Parathyroid adenoma (tissue), 2 donors: ENCODE results near the gene LEMD3.

ENCODE experiments used
- H2AFZ ChIP-seq: fragments of 300-600 bp; sonication (generic); one replicate; pipeline ENCODE4 v1.7.0; 2017; ENCODE audit warnings: antibody characterized with exemption, mild to moderate bottlenecking
- H3K27ac ChIP-seq: fragments of 300-600 bp; sonication (generic); one replicate; pipeline ENCODE4 v1.7.0; 2017
- H3K27me3 ChIP-seq: fragments of 300-600 bp; sonication (generic); one replicate; pipeline ENCODE4 v1.7.0; 2017; ENCODE audit warnings: low read length; ENCODE audit not compliant: control insufficient read depth, insufficient read depth
- H3K36me3 ChIP-seq: fragments of 300-600 bp; sonication (generic); one replicate; pipeline ENCODE4 v1.7.0; 2017; ENCODE audit warnings: low read length; ENCODE audit not compliant: control insufficient read depth, insufficient read depth
- H3K4me1 ChIP-seq: fragments of 300-600 bp; sonication (generic); one replicate; pipeline ENCODE4 v1.7.0; 2017; ENCODE audit warnings: control low read depth
- H3K4me2 ChIP-seq: fragments of 300-600 bp; sonication (generic); one replicate; pipeline ENCODE4 v1.7.0; 2017; ENCODE audit warnings: low read length
- H3K4me3 ChIP-seq: fragments of 300-600 bp; sonication (generic); one replicate; pipeline ENCODE4 v1.7.0; 2017; ENCODE audit warnings: low read depth, low read length
- H3K79me2 ChIP-seq: fragments of 300-600 bp; sonication (generic); one replicate; pipeline ENCODE4 v1.7.0; 2017; ENCODE audit warnings: control low read depth
- H3K9ac ChIP-seq: fragments of 300-600 bp; sonication (generic); one replicate; pipeline ENCODE4 v1.7.0; 2017; ENCODE audit warnings: mild to moderate bottlenecking
- H3K9me3 ChIP-seq: fragments of 300-600 bp; sonication (generic); one replicate; pipeline ENCODE4 v1.7.0; 2017; ENCODE audit warnings: low read length; ENCODE audit not compliant: control insufficient read depth
- TF ChIP-seq, protein P1 (sequence below): fragments of 300-600 bp; sonication (generic); IDR thresholded peaks from one replicate; pipeline ENCODE4 v1.7.0; 2017; ENCODE audit warnings: antibody characterized with exemption, mild to moderate bottlenecking
- donor health status: primary hyperparathyroidism.

The LEMD3 gene

DNA sequence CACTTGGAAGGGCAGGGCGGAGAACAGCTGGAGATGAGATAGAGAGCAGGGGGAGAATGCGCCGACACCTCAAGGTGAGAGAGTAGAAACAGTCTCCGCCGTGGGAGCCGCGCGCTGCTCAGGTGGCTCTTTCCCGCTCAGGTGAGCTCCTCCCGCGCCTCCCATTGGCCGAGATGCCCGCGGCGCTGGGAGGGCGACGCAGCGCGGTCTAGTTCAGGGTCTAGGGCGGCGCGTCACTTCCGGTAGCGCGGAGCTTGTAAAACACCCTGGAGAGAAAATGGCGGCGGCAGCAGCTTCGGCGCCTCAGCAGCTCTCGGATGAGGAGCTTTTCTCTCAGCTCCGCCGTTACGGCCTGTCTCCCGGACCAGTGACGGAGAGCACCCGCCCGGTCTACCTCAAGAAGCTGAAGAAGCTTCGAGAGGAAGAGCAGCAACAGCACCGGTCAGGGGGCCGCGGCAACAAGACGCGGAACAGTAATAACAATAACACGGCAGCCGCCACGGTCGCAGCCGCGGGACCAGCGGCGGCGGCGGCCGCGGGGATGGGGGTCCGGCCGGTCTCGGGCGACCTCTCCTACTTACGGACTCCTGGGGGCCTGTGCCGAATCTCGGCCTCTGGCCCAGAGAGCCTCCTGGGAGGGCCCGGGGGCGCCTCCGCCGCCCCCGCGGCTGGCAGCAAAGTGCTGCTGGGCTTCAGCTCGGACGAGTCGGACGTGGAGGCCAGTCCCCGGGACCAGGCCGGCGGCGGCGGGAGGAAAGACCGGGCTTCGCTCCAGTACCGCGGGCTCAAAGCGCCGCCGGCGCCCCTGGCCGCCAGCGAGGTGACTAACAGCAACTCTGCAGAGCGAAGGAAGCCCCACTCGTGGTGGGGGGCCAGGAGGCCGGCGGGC is at the start of gene LEMD3:
Gene LEMD3 (plus strand): TSS at position 264 of the 889 bp plus-strand sequence. CDS start 14 bp downstream, at position 278.
- peaks cover 10% of the 10 kb centered on the region for H3K4me1 ChIP-seq
- H2AFZ ChIP-seq, result peak within 1 kb of the TSS; percentile 99
- peaks cover 31% of the 10 kb centered on the region for H3K79me2 ChIP-seq
- TF ChIP-seq, protein P1, sequence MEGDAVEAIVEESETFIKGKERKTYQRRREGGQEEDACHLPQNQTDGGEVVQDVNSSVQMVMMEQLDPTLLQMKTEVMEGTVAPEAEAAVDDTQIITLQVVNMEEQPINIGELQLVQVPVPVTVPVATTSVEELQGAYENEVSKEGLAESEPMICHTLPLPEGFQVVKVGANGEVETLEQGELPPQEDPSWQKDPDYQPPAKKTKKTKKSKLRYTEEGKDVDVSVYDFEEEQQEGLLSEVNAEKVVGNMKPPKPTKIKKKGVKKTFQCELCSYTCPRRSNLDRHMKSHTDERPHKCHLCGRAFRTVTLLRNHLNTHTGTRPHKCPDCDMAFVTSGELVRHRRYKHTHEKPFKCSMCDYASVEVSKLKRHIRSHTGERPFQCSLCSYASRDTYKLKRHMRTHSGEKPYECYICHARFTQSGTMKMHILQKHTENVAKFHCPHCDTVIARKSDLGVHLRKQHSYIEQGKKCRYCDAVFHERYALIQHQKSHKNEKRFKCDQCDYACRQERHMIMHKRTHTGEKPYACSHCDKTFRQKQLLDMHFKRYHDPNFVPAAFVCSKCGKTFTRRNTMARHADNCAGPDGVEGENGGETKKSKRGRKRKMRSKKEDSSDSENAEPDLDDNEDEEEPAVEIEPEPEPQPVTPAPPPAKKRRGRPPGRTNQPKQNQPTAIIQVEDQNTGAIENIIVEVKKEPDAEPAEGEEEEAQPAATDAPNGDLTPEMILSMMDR, result peak; percentile 7
- no peaks in the 10 kb centered on the region for H3K27me3 ChIP-seq
- H3K27ac ChIP-seq, result peak within 1 kb of the TSS; percentile 80
- peak within 1 kb of the TSS; percentile 87 for H3K9ac ChIP-seq
- H3K36me3 ChIP-seq, result no peaks in the 10 kb centered on the region
- H3K9me3 ChIP-seq, result no peaks in the 10 kb centered on the region
- peak within 1 kb of the TSS; percentile 98 for H3K4me3 ChIP-seq
- H3K4me2 ChIP-seq, result peak within 1 kb of the TSS; percentile 68

DNA sequence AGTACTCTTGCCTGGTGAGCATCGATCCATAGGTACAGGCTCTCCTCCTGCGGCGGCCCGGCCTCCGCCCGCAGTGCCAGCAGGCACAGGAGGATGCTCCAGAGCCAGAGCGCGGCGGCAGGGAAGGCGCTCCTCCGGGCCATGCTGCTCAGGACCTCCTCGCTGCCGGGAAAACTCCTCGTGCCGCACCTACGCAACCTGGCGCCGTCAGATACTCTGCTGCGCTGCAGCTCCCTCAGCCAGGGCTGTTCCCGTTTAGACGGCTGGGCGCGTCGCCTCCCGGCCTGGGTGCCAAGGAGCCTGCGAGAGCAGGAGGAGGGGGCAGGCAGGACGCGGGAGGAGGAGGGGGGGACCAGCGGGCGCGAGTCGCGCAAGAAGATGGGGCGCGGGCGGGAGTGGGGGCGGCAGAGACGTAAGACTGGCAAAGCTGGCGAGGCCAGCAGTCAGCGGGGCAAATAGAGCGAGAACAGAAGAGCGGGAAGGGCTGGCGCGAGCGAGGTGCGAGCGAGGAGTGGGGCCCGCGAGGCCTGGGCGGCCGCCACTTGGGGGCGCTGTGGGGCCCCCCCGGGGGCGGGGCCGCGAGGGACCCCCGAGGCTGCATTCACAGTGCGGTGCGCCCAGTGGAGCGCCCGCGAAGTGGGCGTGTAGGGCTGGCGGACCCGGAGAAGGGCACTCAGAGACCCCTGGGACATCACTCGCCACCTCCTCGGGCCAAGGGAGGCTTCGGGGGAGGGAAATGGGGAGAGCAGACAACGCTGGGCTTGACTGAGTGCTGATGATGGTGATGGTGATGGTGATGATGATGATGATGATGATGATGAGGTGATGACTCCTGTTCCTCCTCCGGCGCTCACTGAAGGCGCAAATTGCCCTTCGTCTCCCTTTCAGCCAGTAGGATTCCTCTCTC is 48.1 kb upstream of the LEMD3 start, which contains the start of gene WIF1:
Gene WIF1 (minus strand): TSS at position 257 of the 907 bp plus-strand sequence. CDS start 114 bp downstream, at position 143.
- H3K4me3 ChIP-seq, result no peak within 1 kb of the TSS
- H3K9me3 ChIP-seq, result no peaks in the 10 kb centered on the region
- H3K27me3 ChIP-seq, result peaks cover 15% of the 10 kb centered on the region
- peak within 1 kb of the TSS; percentile 63 for H3K4me2 ChIP-seq
- TF ChIP-seq, protein P1, result no peak
- no peak within 1 kb of the TSS for H3K27ac ChIP-seq
- no peaks in the 10 kb centered on the region for H3K36me3 ChIP-seq
- H3K79me2 ChIP-seq, result no peaks in the 10 kb centered on the region
- H3K4me1 ChIP-seq, result no peaks in the 10 kb centered on the region
- no peak within 1 kb of the TSS for H3K9ac ChIP-seq
- peak within 1 kb of the TSS; percentile 57 for H2AFZ ChIP-seq

DNA sequence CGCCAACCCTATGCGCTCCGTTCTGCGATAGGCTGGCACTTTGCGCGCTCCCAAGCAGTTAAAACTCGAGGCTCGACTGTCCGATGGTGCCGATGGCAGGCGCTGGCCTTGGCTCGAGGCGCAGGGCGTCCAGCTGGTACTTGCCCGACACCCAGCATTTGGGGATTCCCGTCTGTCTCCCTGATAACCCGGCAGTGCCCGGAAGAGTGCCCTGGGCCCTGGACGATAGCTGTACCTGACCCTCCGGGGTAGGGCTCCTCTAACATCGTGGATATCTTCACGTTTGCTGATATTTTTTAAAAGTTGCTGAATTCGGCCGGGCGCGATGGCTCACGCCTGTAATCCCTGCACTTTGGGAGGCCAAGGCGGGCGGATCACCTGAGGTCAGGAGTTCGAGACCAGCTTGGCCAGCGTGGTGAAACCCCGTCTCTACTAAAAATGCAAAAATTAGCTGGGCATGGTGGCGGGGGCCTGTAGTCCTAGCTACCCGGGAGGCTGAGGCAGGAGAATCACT is 47.4 kb upstream of the LEMD3 start:
- no peaks in the 10 kb centered on the region for H3K9me3 ChIP-seq
- TF ChIP-seq, protein P1, result no peak
- no peak overlapping the region for H2AFZ ChIP-seq
- no peak overlapping the region for H3K4me2 ChIP-seq
- H3K4me1 ChIP-seq, result no peaks in the 10 kb centered on the region
- peaks cover 15% of the 10 kb centered on the region for H3K27me3 ChIP-seq
- no peaks in the 10 kb centered on the region for H3K79me2 ChIP-seq
- no peaks in the 10 kb centered on the region for H3K36me3 ChIP-seq
- H3K9ac ChIP-seq, result no peak overlapping the region
- H3K27ac ChIP-seq, result no peak overlapping the region
- no peak overlapping the region for H3K4me3 ChIP-seq

DNA sequence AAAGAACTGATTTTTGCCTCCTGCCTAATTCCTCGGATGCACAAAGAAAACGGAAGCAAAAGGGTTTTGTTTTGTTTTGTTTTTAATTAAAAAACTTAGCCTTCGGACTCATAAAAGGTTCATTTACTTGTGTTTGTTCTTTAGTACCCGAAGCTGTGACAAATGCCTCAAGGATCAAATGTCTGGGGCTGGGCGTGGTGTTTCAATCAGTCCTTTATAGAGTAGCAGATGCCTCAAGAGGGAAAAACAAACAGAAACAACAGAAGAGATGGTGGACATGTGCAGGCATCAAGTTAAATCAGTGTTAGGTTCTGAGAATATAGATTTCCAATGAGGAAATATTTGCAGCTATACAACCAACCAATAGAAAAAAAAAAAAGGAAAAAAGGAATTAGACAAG is 46.7 kb upstream of the LEMD3 start:
- Histone ChIP-seq H2AFZ (no peak overlapping the region), H3K4me1 (no peaks in the 10 kb centered on the region), H3K9ac (no peak overlapping the region), H3K36me3 (no peaks in the 10 kb centered on the region), H3K9me3 (no peaks in the 10 kb centered on the region), H3K4me2 (no peak overlapping the region), H3K27me3 (peaks cover 15% of the 10 kb centered on the region), H3K27ac (no peak overlapping the region), H3K4me3 (no peak overlapping the region), H3K79me2 (no peaks in the 10 kb centered on the region)
- TF ChIP-seq, protein P1, result no peak
